HG03039 (cell line): Measurements from ENCODE around the gene NEK10.
A peak's percentile ranks its signal among the peaks of the same experiment; 100 is the strongest.
"Not testable (repeated sequence)": the region's sequence is repeated elsewhere in the genome, so short reads cannot be mapped to it uniquely, and the experiment has no call there.

ENCODE experiments used
- ATAC-seq: cut with Tn5 transposase; IDR thresholded peaks from one replicate; pipeline ENCODE4 v1.9.1; 2021; ENCODE audit warnings: mild to moderate bottlenecking, moderate library complexity; ENCODE audit not compliant: unreplicated experiment

NEK10 gene, protein sequence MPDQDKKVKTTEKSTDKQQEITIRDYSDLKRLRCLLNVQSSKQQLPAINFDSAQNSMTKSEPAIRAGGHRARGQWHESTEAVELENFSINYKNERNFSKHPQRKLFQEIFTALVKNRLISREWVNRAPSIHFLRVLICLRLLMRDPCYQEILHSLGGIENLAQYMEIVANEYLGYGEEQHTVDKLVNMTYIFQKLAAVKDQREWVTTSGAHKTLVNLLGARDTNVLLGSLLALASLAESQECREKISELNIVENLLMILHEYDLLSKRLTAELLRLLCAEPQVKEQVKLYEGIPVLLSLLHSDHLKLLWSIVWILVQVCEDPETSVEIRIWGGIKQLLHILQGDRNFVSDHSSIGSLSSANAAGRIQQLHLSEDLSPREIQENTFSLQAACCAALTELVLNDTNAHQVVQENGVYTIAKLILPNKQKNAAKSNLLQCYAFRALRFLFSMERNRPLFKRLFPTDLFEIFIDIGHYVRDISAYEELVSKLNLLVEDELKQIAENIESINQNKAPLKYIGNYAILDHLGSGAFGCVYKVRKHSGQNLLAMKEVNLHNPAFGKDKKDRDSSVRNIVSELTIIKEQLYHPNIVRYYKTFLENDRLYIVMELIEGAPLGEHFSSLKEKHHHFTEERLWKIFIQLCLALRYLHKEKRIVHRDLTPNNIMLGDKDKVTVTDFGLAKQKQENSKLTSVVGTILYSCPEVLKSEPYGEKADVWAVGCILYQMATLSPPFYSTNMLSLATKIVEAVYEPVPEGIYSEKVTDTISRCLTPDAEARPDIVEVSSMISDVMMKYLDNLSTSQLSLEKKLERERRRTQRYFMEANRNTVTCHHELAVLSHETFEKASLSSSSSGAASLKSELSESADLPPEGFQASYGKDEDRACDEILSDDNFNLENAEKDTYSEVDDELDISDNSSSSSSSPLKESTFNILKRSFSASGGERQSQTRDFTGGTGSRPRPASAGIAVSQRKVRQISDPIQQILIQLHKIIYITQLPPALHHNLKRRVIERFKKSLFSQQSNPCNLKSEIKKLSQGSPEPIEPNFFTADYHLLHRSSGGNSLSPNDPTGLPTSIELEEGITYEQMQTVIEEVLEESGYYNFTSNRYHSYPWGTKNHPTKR

DNA sequence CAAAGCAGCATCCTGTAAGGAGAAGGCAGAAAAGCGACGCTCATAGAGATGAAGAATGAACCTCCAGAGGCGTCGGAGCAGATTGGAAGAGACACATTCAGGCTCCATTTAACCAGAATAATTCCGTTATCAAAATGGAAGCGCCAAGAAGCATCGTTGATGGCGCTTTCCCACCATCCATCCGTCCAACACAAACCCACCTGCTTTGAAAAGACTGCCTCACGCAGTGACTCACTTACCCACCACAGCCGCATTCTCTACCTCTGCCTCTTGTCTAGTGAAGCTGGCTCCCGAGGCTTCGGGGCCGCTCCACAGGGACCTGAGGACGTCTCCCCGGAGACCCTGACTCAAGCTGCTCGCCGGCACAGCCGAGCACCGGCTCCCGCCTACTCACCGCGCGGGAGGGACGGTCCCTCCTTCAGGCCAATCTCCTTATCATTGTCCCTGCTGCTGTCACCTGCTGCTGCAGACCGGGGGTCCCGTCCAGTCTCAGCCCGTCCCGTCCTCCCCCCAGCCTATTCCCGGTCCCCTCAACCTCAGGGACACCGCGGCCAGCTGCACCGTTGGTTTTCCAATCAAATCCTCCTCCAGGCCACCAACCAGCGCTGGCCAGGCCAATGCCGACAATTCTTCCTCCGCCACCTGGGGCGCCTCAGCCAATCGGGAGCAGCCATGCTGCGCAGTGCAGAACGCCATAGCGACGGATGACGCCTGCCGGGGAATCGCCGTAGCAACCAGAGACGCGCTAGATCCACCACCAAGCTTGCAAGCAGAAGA, at the start of gene NEK10:
Gene NEK10, minus strand, starts transcription at position 553 of the 777 bp plus-strand sequence. CDS start 16,501 bp downstream, outside the sequence.
- peak; percentile 100 for ATAC-seq

DNA sequence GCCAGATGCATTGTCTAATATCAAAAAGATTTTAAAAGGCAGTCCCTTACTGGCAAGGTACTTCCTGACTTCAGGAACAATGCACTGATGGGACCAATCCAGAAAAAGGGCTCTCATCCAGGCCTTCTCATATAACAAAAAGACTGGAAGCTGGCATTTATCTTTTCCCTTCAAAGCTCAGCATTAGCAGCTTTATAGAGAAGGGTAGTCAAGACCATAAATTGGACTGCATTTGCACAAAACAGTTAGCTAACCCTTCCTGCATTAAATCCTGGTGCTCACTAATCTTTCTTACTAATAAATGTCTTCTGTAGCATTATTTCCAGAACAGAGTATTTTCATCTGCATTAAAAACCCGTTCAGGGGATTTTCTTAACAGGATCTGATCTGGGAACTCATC, 46.0 kb upstream of the NEK10 start:
- no peak for ATAC-seq

- peak; percentile 81 for ATAC-seq
Observed at GRCh38 chr3:27392950-27393679, 23.9 kb upstream of the NEK10 start.

DNA sequence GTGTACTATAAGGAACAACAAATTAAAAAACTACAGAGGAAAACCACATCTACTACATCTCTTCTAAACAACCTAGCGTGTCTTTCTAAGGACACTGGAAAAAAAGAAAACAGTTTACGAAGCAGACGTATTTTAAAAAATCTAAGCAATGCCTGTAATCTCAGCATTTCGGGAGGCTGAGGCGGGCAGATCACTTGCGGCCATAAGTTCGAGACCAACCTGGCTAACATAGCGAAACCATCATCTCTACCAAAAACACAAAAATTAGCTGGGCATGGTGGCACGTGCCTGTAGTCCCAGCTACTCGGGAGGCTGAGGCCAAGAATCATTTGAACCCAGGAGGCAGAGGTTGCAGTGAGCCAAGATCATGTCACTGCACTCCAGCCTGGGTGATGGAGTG, 23.2 kb upstream of the NEK10 start:
- ATAC-seq: not testable (repeated sequence)

DNA sequence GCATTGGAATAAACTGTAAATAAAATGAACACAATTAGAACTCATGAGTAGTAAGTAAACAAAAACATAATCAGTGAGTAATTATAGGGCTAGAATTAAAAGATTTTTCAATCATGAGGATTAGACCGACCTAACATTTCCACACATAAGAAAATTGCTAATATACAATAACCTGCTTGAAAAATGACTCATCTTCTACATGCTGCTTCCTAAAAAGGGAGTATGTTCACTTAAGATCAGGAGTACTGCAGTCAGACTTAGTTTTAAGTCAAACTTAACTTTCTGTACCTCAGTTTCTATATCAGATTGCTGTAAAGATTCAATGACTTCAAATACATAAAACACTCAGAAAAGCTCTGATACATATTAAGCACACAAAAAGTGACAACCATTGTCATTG, 22.6 kb upstream of the NEK10 start:
- ATAC-seq: no peak

DNA sequence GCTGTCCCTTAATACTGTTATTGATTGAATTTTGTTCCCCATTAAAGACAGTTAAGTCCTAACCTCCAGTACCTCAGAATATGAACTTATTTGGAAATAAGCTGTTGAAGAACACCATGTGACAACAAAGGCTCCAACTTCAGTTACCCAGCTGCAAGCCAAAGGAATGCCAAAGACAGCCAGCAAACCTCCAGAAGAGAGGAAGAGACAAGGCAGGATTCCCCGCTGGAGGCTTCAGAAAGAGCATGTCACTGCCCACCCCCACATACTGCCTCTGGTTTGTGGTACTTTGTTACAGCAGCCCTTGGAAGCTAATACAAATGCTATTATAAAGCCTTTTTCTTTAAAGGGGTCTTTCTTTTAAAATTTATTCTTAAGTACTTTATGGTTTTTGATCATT, 18.4 kb upstream of the NEK10 start:
- ATAC-seq: no peak

- no peak for ATAC-seq
Observed at GRCh38 chr3:27385504-27385903, 16.3 kb upstream of the NEK10 start.

- no peak for ATAC-seq
Observed at GRCh38 chr3:27384191-27384590, 15.0 kb upstream of the NEK10 start.

DNA sequence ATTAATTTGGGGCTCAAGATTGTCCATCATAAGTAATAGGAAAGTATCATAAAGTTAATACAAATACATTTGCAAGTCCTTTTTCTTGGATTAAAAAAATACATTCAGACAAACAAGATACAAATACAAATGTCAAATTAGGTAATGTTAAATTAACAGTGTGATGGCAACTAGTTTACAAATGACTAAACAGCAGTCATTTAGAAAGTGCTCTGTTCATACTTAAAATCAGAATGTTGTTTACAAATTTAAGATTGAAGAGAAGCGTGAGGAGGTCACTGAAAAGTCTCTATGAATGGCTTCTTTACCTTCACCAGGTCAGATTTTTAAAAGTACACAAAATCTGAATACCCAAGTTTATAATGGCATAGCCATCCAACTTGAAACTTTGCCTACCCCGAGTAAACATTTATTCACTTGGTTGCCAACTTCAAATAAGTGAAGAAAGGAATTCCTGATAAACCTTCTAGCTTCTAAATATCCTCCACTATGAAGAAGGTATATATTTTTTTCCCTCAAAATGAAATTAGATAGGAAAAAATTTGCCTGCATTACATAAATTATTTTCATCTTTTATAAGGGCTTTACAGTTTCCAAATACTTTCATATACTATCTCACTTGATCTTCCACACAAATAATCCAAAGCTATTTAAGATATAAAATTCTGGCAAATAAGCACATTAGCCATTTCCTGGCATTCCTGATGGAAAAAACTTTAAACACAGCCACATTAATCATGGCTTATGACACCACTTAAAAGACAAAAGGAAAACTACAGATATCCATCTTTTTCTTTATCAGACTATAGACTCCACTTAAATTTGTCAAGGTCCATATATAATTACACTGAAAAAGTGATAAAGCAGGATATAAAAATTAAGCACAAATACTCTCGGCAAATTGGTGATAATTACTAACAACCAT, 11.5 kb upstream of the NEK10 start:
- ATAC-seq: no peak

DNA sequence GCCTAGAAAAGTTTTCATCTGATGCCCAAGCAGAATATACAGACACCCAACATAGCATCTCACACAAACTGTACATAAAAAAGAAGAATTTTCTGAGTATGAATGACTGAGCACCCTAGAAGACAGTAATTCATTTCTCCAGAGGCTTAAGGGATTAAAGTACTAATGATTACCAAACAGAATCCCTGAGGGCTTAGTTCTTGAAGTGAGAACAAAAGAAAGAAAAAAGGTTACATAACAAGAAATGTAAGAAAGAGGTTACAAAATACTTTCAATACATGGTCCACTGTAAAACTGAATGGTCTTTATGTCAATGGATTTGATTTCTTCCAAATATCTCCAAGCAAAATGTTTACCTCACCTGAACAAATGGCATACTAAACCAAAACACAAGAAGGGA, 9.1 kb upstream of the NEK10 start:
- ATAC-seq: no peak

DNA sequence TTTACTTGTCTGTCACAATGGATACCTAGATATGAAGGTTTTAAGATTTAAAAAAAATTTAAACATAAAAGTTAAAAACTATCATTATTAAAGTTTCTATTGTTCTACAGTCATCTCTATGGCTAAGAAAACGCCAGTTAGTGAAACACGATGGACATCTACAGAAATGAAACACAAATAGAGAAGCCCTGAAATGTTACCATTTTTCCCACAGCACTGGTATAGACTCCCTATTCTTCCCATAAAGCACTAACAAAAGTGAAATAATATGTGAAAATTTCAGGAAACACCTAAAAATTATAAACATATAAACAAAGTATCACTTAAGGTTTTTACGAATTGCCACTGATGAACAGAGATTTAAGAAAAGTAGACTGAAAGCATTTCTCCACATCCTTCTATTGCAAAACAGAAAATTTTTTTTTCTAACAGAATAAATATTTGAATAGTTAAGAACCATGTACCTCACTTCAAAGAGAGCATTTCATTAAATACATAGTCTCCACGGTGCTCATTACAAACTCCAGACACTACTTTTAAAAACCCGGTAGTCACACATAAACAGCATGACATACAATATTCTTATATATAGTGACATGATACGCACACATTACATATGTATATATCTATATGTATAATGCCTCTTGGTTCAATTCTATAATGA, 7.1 kb upstream of the NEK10 start:
- no peak for ATAC-seq

DNA sequence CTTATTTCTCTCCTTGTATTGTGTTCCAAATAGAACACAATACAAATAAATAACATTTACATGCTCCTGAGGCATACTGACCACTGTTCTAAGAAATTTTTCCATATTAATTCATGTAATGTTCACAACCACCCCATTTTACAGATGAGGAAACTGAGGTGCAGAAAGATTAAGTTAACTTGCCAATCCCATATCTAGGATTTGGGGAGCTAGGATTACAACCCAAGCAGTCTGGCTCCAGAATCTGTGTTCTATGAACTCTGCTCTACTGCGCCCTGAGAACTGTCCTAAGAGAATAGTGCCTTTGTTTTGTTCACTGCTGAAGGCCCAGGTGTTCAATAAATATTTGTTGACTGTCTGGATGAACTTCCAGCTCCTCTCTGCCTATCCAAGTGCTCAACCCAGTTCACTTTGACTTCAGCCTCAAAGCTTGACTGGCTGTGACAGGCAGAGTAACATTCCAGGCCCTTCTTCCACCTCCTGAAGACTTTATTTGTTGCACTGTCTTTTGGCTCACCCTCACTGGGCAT, 3.1 kb downstream of the NEK10 start:
- ATAC-seq: no peak

DNA sequence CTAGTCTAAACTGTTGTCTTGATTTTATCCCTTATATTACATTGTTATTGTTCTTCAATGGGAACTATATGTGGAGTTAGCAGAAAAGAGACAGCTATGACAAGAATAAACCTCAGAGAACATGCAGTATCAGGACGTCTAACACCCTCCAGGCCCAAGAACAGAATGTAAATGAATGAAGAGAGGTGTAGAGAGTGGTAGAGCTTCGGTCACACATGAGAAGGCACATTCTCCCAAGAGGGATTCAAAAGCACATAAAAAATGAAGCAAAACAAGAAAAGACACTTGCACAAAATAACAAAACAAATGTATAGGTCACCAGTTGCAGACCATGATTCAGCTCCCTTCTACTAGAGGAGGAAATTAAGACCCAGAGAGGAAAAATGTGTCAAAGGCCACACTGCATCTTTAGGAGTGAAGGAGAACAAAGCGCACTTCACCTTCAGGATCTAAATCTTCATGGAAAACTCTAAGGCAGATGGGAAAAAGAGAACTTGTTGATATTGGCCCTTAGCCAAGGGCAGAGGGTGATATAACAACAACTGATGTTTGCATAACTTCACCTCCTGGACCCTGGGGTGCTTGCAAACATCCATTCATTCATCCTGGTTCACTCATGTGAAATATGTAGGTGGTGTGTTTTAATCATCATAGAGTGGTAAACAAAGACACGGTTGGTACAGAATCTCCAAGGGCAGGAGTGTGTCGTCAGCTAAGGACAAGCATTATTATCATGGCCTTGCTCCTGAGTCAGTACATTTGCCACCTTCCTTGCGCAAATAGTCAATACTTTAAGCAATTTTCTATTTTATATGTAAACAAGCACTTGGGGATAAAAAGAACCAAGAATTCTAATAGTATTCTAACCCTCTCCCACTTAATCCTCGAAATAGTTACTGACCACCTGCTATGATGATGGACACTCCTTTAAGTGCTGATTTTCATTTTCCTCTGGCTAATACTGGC, 8.8 kb downstream of the NEK10 start:
- no peak for ATAC-seq

DNA sequence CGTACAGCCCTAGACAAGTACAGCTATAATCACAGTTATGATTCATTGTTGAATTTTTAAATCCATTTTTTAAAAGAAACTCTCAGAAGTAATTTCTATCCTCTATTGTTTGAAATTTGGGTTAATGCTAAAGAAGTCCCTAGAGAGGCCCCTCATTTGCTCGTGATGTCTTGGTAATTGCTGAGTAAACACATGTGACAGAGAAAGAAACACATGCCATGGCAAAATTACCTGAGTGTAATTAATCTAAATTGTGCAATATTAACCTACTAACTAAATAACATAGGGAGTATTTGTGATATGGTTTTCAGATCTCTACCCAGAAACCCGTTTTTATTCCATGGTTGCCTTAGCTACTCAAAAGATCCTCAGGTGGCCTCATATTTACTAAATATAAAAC, 10.8 kb downstream of the NEK10 start:
- ATAC-seq: no peak

DNA sequence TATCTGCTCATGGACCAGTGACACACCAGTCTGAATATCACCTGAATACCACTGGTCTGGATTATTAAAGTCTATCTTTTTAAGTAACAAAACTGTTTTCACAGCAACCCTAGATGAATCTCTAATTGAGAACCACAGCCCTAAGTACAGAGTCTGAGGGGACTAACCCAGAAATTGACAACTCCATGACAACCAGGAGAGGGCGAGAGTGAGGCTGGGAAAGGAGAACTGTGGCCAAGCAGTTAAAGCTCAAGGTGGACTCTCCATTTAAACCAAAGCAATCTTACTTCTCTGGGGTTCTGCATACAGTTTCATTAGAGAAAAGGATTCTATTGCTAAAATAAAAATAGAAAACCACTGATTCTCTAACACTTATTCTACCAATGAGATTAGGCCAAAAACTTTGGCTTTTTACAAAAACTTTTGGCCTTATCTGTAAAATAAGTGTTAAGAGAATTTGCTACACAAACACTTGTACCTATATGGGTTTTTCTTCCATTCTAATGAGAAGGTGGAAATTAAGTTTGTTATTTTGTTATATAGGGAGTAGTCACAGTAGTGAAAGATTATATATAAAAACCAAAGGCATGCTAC, 11.4 kb downstream of the NEK10 start:
- peak; percentile 93 for ATAC-seq

GRCh38 chr3:27356976-27357375, 12.2 kb downstream of the NEK10 start:
- no peak for ATAC-seq
